HG02840 (cell line): Measurements from ENCODE around the gene CCDC149.
"Not testable (repeated sequence)": the region's sequence is repeated elsewhere in the genome, so short reads cannot be mapped to it uniquely, and the experiment has no call there.

Experiments used
- ATAC-seq: cut with Tn5 transposase; IDR thresholded peaks from one replicate; pipeline ENCODE4 v1.9.1; 2021; ENCODE audit warnings: mild to moderate bottlenecking, moderate library complexity, moderate number of reproducible peaks; ENCODE audit not compliant: unreplicated experiment, low FRiP score

The CCDC149 gene

GRCh38 chr4:24917076-24917856 lies 4.4 kb upstream of the CCDC149 start:
- ATAC-seq, result no peak

GRCh38 chr4:24915121-24915922 lies 2.5 kb upstream of the CCDC149 start:
- no peak for ATAC-seq

- no peak for ATAC-seq
Observed at GRCh38 chr4:24914460-24914859, 1.6 kb upstream of the CCDC149 start.

- no peak for ATAC-seq
Observed at GRCh38 chr4:24913119-24913485, 260 bp upstream of the CCDC149 start.

- ATAC-seq, result no peak
Observed at GRCh38 chr4:24910499-24910898, 2.3 kb downstream of the CCDC149 start.

- ATAC-seq, result not testable (repeated sequence)
Observed at GRCh38 chr4:24909606-24910005, 3.2 kb downstream of the CCDC149 start.

GRCh38 chr4:24897639-24898038 lies 15.2 kb downstream of the CCDC149 start:
- no peak for ATAC-seq

GRCh38 chr4:24896977-24897376 lies 15.9 kb downstream of the CCDC149 start:
- no peak for ATAC-seq

GRCh38 chr4:24896056-24896455 lies 16.8 kb downstream of the CCDC149 start:
- no peak for ATAC-seq

- ATAC-seq, result no peak
Observed at GRCh38 chr4:24895461-24895860, 17.4 kb downstream of the CCDC149 start.

GRCh38 chr4:24894846-24895245 lies 18.0 kb downstream of the CCDC149 start:
- no peak for ATAC-seq

- no peak for ATAC-seq
Observed at GRCh38 chr4:24894243-24894642, 18.6 kb downstream of the CCDC149 start.

GRCh38 chr4:24892778-24893177 lies 20.1 kb downstream of the CCDC149 start:
- no peak for ATAC-seq

- no peak for ATAC-seq
Observed at GRCh38 chr4:24892278-24892677, 20.6 kb downstream of the CCDC149 start.

- ATAC-seq, result no peak
Observed at GRCh38 chr4:24890561-24891126, 22.2 kb downstream of the CCDC149 start.

GRCh38 chr4:24889991-24890390 lies 22.9 kb downstream of the CCDC149 start:
- no peak for ATAC-seq

- ATAC-seq, result no peak
Observed at GRCh38 chr4:24888475-24889344, 24.1 kb downstream of the CCDC149 start.

GRCh38 chr4:24887881-24888430 lies 24.9 kb downstream of the CCDC149 start:
- no peak for ATAC-seq

- ATAC-seq, result no peak
Observed at GRCh38 chr4:24886596-24886995, 26.2 kb downstream of the CCDC149 start.

- no peak for ATAC-seq
Observed at GRCh38 chr4:24885342-24885741, 27.5 kb downstream of the CCDC149 start.
